IPS DF 4.7 (cell line): ENCODE measurements around the gene MFAP3.
"Not testable (repeated sequence)": the region's sequence is repeated elsewhere in the genome, so short reads cannot be mapped to it uniquely, and the experiment has no call there.

Experiments used
- DNase-seq: peaks from one replicate; pipeline ENCODE4 v3.0.0-alpha.2; 2013; ENCODE audit warnings: low spot score; ENCODE audit errors: extremely low read depth

Gene MFAP3

GRCh38 chr5:154049636-154050035 is 10.9 kb downstream of the MFAP3 start:
- no peak for DNase-seq

- DNase-seq, result no peak
These were observed 14.7 kb downstream of the MFAP3 start for GRCh38 chr5:154053468-154053867.

GRCh38 chr5:154055201-154055600 is 16.4 kb downstream of the MFAP3 start:
- DNase-seq, result no peak

GRCh38 chr5:154058055-154059038 is 19.6 kb downstream of the MFAP3 start:
- DNase-seq, result no peak

- DNase-seq, result no peak
These were observed 20.3 kb downstream of the MFAP3 start for GRCh38 chr5:154059039-154059430.

DNA sequence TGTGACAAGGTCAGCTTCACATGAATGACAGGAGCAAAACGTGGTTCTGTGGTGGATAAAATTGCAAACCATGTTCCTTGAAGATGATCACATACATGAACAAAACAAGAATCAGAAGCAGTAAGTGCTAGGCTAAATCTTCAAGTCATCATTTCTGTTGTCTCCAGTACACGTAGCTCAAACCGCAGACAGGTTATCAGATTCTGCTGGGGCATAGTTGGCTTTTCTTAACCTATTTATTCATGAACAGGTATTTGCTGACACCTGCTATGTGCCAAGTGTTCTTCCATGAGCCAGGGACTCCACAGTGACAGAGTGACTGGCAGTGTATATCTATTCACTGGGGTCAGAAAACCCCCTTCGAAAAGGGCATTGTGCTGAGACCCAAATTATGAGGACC is 20.8 kb downstream of the MFAP3 start:
- DNase-seq, result no peak

- DNase-seq, result no peak
These were observed 21.8 kb downstream of the MFAP3 start for GRCh38 chr5:154060606-154061005.

- DNase-seq, result no peak
These were observed 24.6 kb downstream of the MFAP3 start for GRCh38 chr5:154063372-154063771.

DNA sequence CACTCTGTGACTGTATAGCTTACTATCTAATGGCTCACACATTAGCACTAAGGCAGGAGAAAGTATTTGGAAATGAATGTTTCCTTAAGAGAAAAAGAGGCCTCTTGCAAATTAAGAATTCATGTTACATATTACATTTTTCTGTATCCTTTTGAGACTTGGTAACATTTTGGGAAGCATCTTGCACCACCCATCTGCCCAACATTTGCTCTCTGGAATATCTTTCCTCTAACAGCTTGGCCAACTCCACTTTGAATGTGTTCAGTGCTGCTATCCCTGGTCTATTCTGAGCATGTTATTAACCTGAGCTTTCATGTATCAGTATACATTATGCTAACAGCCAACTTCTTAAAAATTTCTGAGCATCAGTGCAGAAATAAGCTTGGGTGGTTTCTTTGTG is 27.2 kb downstream of the MFAP3 start:
- no peak for DNase-seq

GRCh38 chr5:154069854-154070253 is 31.1 kb downstream of the MFAP3 start:
- DNase-seq, result not testable (repeated sequence)

GRCh38 chr5:154071799-154072413 is 33.1 kb downstream of the MFAP3 start:
- DNase-seq, result no peak

DNA sequence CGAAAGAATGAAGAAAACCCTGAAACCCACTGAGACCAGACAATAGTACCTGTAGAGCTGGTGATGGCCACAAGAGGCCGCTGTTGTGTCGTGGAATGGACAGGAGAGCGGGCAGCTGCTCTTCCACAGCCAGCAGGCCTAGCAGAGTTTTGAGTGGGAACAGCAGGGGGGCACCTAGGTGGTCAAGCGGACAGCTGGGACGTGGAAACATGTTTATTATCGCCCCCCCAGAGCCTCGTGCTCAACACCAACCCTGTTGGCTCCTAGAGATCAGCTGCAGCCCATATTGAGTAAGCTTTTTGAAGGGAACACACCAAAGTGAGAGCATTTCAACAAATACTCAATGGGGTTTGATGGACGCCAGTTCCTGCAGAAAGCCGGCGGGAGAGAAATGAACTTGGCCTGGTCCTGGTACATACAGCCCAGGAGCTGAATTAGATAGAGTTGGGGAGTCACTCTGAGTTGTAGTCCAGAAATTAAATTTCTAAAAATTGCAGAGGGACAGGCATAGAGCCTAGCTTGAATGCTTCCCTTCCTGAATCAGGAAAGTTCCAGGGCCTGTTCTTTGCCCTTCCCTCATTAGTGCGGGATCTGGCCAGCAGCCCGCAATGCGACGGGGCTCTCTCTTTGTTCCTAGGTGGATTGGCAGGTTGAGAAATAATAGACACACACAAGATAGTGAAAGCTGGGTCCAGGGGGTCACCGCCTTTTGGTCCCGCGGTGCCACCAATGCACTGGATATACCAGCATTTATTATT is 33.8 kb downstream of the MFAP3 start:
- DNase-seq, result no peak

DNA sequence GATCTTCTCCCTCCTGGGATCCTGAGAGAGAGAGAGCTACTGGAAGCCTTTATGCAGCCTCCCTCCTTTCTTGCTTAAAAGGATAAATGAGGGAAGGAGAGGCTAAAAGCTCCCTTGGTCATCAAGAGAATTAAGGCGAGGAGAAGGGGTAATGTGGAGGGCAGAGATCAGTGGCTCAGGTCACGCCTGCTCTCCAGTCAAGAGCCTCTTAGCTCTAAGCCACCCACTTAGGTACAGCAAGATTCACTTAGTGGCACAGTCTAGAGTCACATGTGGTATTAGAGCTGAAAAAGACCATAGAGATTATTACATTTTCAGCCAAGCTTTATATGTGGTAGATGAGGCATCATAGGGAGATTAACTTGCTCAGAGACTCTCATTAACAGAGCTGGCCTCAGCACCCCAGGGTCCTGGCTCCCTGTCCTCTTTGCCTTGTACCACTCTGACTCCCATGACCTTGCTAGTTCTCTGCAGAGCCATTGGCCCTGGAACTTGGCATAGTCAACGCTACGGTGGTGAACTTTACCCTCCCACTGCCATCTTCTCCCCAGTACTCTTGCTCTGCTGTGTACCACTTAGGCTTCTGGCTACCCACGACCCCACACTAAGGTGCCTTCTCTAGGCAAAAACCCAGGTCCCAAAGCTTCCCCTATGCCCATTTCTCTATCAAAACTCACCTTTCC is 37.6 kb downstream of the MFAP3 start:
- no peak for DNase-seq

DNA sequence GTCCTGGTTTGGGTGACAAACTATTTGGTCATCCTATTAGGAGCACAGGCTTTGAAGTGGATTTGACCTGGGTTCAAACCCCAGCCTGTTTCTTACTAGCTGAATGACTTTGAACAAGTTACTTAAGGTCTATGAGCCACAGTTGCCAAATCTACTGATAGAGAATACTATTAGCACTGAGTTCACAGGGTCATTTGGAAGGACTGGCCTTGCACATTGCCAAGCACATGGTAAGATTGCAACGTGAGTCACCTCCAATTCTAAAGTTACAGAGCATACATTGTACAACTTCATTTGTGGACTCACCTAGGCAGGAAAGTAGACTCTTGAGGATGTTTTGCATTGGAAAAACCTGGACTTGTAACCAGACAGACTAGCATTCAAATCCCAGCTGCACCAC is 38.9 kb downstream of the MFAP3 start:
- no peak for DNase-seq

GRCh38 chr5:154078272-154078671 is 39.5 kb downstream of the MFAP3 start:
- DNase-seq, result no peak

- no peak for DNase-seq
These were observed 42.5 kb downstream of the MFAP3 start for GRCh38 chr5:154081246-154081645.

GRCh38 chr5:154084062-154084639 is 45.4 kb downstream of the MFAP3 start:
- no peak for DNase-seq

DNA sequence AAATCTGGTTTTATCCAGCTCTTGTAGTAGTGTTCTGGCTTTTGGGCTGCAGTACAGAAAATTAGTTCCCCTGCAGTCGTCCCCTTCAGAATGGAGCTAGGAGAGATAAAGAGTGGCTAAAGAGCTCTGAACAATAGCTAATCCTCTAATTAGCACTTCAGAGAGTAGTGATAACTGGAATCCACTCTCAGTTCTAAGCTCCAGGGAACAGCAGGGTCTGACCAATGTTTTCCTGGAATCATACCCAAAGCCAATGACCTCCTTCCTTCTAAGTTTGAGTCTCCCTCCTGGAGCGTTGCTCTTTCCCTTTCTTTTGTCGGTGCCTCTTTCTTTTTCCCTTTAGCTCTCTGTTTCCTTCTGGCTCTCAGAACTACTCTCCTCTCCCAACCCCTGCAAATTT is 47.4 kb downstream of the MFAP3 start:
- DNase-seq, result no peak

DNA sequence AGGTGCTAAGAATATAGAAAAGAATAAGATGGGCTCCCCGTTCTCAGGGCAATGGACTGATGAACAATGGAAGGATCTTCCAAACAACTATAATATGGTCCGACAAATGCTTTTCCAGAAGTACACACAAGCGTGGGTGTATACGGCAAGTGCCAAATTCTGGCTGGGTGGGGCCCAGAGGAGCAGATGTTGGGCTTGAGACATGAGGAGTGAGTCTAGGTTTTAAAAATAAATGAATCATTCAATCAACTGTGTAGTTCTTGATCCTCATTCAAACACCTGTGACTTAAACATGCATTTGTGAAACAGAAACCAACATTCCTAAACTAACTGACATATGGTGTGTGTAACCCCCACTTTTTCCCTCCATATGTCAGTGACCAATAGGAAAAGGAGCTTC is 47.9 kb downstream of the MFAP3 start:
- DNase-seq, result no peak

- DNase-seq, result no peak
These were observed 48.5 kb downstream of the MFAP3 start for GRCh38 chr5:154087260-154087659.

- no peak for DNase-seq
These were observed 50.0 kb downstream of the MFAP3 start for GRCh38 chr5:154088801-154089200.
